Breast epithelium (tissue), 4 donors: ENCODE data around the gene PDGFB. TPM values are rescaled to one million over a fixed set of nuclear protein-coding genes. Genes with fewer than 3 reads are reported as not detected.
A peak's percentile ranks its signal among the peaks of the same experiment; 100 is the strongest.

Experiments
- DNase-seq, 2 donors: peaks; one replicate each; pipeline ENCODE4 v3.0.0-alpha.2; 2019; ENCODE audit warnings: low spot score in 2 of 2
- H3K27ac ChIP-seq, 2 donors: fragments of 200-600 bp; sonication (generic) in 1 of 2; one replicate each; pipeline ENCODE4 v1.5.1; 2016 to 2019; ENCODE audit warnings: mild to moderate bottlenecking in 1 of 2
- H3K27me3 ChIP-seq, 2 donors: fragments of 200-600 bp; sonication (generic) in 1 of 2; one replicate each; pipeline versions ENCODE4 v1.5.1 to v1.6.0; 2017 to 2019; ENCODE audit warnings: control low read depth in 1 of 2, mild to moderate bottlenecking in 1 of 2
- H3K36me3 ChIP-seq: fragments of 200-600 bp; one replicate; pipeline ENCODE4 v1.5.1; 2019
- H3K4me1 ChIP-seq, 2 donors: fragments of 200-600 bp; sonication (generic); one replicate each; pipeline ENCODE4 v1.5.1; 2016 to 2019; ENCODE audit warnings: control low read depth in 1 of 2
- H3K4me3 ChIP-seq, 3 donors: fragments of 200-600 bp; sonication (generic); 1 replicate in 2 of 3; 2 replicates in 1 of 3; pipeline ENCODE4 v1.5.1; 2016 to 2019; ENCODE audit warnings: mild to moderate bottlenecking in 3 of 3, moderate library complexity in 2 of 3
- H3K9me3 ChIP-seq, 2 donors: fragments of 200-600 bp; sonication (generic) in 1 of 2; one replicate each; pipeline ENCODE4 v1.5.1; 2016 to 2019; ENCODE audit warnings: control low read depth in 1 of 2
- CTCF ChIP-seq, 3 donors: fragments of 450-650 bp; IDR thresholded peaks; one replicate each; pipeline ENCODE4 v1.5.1; 2016 to 2017; ENCODE audit warnings: antibody characterized with exemption in 3 of 3, mild to moderate bottlenecking in 3 of 3, moderate library complexity in 3 of 3
- POLR2A ChIP-seq: fragments of 450-650 bp; IDR thresholded peaks from one replicate; pipeline ENCODE4 v1.6.1; 2016; ENCODE audit warnings: antibody characterized with exemption, mild to moderate bottlenecking, moderate library complexity
- POLR2AphosphoS5 ChIP-seq, 3 donors: sonication (generic); formaldehyde crosslinking; IDR thresholded peaks; one replicate each; pipeline ENCODE4 v1.6.1; 2017; ENCODE audit warnings: antibody characterized with exemption in 3 of 3
- intact Hi-C: fragments of 100-400 bp; cut with DNase I; formaldehyde crosslinking; loops from one replicate; pipeline ENCODE4 v1.15.1; 2023; ENCODE audit warnings: low total_unique reads
- total RNA-seq, 3 donors: library from RNA; depleted of rRNA; stranded (reverse); fragments of >200 nt; gene quantifications; one replicate each; pipeline ENCODE4 v1.1.0, GENCODE V29; 2016

Gene PDGFB
- total RNA-seq, 3 donors from 2014 or later: 5.3 to 11.1 (median 8.5) TPM

GRCh38 chr22:39276440-39277141 is 31.8 kb upstream of the PDGFB start:
- TF ChIP-seq POLR2A (no peak), POLR2AphosphoS5 (IDR thresholded peaks at IDR 0.05) (no peak), CTCF (IDR thresholded peaks at IDR 0.05) (no peak)
- Histone ChIP-seq H3K27ac (no peak overlapping the region), H3K27me3 (no peaks in the 10 kb centered on the region), H3K4me1 (no peaks in the 10 kb centered on the region), H3K9me3 (no peaks in the 10 kb centered on the region), H3K4me3 (no peak overlapping the region), H3K36me3 (no peaks in the 10 kb centered on the region)
- intact Hi-C loops: no loop called here
- DNase-seq: no peak

- H3K27me3 ChIP-seq: no peaks in the 10 kb centered on the region
- no peak for TF ChIP-seq CTCF (IDR thresholded peaks at IDR 0.05)
- TF ChIP-seq POLR2AphosphoS5 (IDR thresholded peaks at IDR 0.05): no peak
- no peak for TF ChIP-seq POLR2A
- no peak for DNase-seq
- no peaks in the 10 kb centered on the region for H3K36me3 ChIP-seq
- no peaks in the 10 kb centered on the region for H3K4me1 ChIP-seq
- intact Hi-C loops: no loop called here
- H3K4me3 ChIP-seq: no peak overlapping the region
- H3K9me3 ChIP-seq: no peaks in the 10 kb centered on the region
- H3K27ac ChIP-seq: no peak overlapping the region
Measured at GRCh38 chr22:39275814-39276439, 31.1 kb upstream of the PDGFB start.

- TF ChIP-seq POLR2A (no peak), POLR2AphosphoS5 (IDR thresholded peaks at IDR 0.05) (no peak), CTCF (IDR thresholded peaks at IDR 0.05) (no peak)
- intact Hi-C loops: no loop called here
- Histone ChIP-seq H3K27ac (no peak overlapping the region), H3K4me3 (no peak overlapping the region), H3K27me3 (no peaks in the 10 kb centered on the region), H3K36me3 (no peaks in the 10 kb centered on the region), H3K9me3 (no peaks in the 10 kb centered on the region), H3K4me1 (no peaks in the 10 kb centered on the region)
- no peak for DNase-seq
Measured at GRCh38 chr22:39273950-39274887, 29.4 kb upstream of the PDGFB start.

GRCh38 chr22:39270792-39271191 is 26.0 kb upstream of the PDGFB start:
- no peaks in the 10 kb centered on the region for H3K36me3 ChIP-seq
- peak overlapping the region in 1 of 2 donors; percentile 7 for H3K27ac ChIP-seq
- DNase-seq: no peak
- TF ChIP-seq CTCF (IDR thresholded peaks at IDR 0.05) (no peak), POLR2A (no peak)
- no peak overlapping the region for H3K4me3 ChIP-seq
- H3K9me3 ChIP-seq: no peaks in the 10 kb centered on the region
- intact Hi-C loops: no loop called here
- H3K4me1 ChIP-seq: no peaks in the 10 kb centered on the region
- H3K27me3 ChIP-seq: no peaks in the 10 kb centered on the region

- TF ChIP-seq POLR2A: no peak
- no peak for TF ChIP-seq POLR2AphosphoS5 (IDR thresholded peaks at IDR 0.05)
- no peak for TF ChIP-seq CTCF (IDR thresholded peaks at IDR 0.05)
- intact Hi-C loops: no loop called here
- DNase-seq: no peak
Measured at GRCh38 chr22:39270280-39270679, 25.5 kb upstream of the PDGFB start.

More at GRCh38 chr22:39270280-39270679, 25.5 kb upstream of the PDGFB start:
- no peak overlapping the region for H3K4me3 ChIP-seq
- no peaks in the 10 kb centered on the region for H3K9me3 ChIP-seq
- no peaks in the 10 kb centered on the region for H3K4me1 ChIP-seq
- H3K27me3 ChIP-seq: no peaks in the 10 kb centered on the region
- H3K36me3 ChIP-seq: no peaks in the 10 kb centered on the region
- H3K27ac ChIP-seq: peak overlapping the region in 1 of 2 donors; percentile 7
